HG03354 (cell line): Measurements from ENCODE around the gene AGO1.

Experiments
- ATAC-seq: cut with Tn5 transposase; IDR thresholded peaks from one replicate; pipeline ENCODE4 v1.9.1; 2021; ENCODE audit warnings: mild to moderate bottlenecking; ENCODE audit not compliant: unreplicated experiment, poor library complexity, severe bottlenecking

The AGO1 gene

DNA sequence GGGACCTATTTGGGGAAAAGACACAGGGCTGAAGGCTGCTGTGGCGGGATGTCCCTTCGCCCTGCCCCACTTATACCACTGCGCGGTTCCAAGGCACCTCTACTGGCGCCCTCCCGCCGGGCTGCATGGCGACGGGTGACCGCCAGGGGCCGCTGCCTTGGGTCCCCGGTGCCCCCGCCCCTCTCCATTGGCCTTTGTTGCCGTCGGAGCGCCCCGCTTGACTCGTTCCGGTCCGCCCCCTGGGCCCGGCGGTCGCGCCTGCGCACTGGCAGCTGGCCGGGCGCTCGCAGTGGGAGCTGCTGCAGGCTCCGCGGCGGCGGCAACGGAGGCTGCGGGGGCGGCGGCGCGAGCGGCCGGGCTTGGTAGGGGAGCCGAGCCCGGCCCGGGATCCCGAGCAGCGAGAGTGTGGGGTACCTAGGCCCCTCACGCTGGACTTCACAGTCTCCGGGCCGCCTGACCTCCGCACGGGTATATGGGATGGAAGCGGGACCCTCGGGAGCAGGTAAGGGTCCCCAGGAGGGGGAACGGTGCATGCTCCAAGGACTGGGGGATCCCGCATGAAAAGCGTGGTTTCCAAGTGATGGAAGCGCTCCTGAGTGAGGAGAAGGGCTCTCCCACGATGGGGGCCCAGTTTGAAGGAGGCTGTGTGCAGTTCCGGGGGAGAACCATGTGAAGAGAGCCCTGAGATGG is at the start of gene AGO1:
AGO1 (plus strand) TSS at position 265 of the 690 bp plus-strand sequence; CDS start at position 478, 213 bp downstream.
- ATAC-seq: peak; percentile 87

- ATAC-seq: no peak
Observed at GRCh38 chr1:35833395-35833794, 49.6 kb upstream of the AGO1 start.

DNA sequence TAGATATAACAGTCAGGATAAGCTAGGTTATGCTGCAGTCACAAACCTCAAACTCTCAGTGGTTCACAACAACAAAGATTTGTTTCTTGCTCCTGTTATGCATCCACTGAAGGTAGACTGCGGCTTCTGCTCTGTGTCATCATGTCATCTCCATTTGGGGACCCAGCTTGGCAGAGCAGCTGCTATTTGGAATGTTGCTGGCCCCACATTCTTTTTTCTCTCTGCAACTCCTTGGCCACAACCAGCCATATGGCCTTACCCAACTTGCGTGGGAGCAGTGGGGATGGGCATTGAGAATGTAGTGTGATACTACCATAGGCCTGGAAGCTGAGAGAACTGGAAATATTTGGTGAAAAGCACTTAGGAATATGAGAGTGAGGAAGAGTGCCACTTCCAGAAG is 48.8 kb upstream of the AGO1 start:
- no peak for ATAC-seq

GRCh38 chr1:35835398-35835797 is 47.6 kb upstream of the AGO1 start:
- ATAC-seq: no peak

DNA sequence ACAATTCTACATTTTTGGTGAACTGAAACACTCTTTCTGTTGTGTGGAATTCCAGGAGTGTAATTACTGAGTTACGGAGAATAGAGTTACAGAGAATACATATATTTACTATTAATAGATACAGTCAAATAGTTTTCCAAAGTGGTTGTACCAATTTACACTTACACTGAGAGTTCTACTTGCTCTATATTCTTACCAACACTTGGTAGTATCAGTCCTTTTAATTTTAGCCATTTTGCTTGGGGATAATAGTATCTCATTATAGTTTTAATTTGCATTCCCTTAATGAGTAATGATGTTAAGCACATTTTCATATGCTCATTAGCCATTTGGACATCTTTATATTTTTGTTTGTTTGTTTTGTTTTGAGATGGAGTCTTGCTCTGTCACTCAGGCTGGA is 46.3 kb upstream of the AGO1 start:
- ATAC-seq: no peak

GRCh38 chr1:35838693-35839245 is 44.2 kb upstream of the AGO1 start:
- ATAC-seq: no peak

DNA sequence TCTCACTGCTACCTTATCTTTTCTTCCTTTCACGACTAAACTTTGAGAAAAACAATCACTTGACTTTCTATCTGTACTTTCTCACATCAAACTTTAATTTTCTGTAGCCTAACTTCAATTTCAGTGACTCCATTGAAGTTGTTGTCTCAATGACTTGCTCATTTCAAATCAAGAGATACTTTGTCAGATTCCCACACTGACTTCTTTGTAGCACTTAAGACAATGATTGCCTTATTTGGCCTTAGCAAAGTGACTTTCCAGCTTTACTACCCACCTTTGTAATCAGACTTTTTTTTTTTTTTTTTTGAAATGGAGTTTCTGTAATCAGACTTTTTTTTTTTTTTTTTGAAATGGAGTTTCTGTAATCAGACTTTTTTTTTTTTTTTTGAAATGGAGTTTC is 38.2 kb upstream of the AGO1 start:
- ATAC-seq: no peak

- ATAC-seq: no peak
Observed at GRCh38 chr1:35845766-35846165, 37.2 kb upstream of the AGO1 start.

GRCh38 chr1:35847935-35848565 is 35.0 kb upstream of the AGO1 start:
- ATAC-seq: no peak

DNA sequence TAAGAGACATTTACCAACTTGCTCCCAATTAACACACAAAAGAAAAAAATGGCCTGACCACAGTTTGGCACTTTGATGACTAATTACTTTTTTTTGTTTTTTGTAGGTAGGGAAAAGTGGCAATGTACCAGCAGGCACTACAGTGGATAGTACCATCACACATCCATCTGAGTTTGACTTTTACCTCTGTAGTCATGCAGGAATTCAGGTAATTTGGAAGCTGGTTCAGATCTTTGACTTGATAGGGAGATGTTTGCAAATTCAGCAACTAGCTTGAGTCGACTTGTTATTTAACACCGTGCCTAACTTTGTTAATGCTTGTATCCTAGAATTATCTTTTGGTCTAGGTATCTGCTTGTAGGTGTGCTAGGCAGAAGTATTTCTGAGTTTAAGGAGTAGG is 33.0 kb upstream of the AGO1 start:
- ATAC-seq: no peak

GRCh38 chr1:35850716-35851115 is 32.3 kb upstream of the AGO1 start:
- ATAC-seq: no peak

GRCh38 chr1:35851132-35851869 is 31.7 kb upstream of the AGO1 start:
- no peak for ATAC-seq

- no peak for ATAC-seq
Observed at GRCh38 chr1:35852241-35852640, 30.8 kb upstream of the AGO1 start.

DNA sequence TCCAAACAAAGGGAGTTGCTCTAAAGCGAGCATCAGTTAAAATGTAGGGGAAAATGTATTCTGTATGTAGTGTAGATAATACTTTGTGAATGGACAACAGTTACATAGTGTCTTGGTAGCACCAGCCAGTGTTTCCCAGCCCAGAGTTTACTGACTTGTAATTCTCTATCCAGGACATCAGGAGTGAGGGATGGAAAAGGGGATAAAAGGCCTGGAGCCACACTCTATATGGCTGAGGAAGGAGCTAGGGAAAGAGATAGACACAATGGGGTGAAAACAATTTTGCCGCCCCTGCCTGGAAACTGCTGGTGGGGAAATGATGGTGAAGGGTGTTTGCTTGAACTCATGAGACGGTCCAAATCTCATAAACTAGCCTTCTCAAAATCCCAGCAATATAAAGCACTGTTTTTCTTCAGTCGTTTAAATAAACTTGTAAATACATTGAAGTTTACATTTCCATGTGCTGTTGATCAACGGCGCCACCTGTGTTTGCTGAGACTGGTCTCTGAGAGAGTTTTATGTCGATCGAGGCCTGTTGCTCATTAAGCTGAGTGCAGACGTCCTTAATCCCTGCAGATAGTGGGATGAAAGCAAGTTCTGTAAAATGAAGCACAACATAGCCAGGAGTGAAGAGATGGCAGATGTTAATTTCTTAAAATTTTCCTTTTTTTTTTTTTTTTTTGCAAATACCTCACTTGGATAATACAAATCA is 27.9 kb upstream of the AGO1 start:
- ATAC-seq: no peak

- ATAC-seq: no peak
Observed at GRCh38 chr1:35856964-35857363, 26.0 kb upstream of the AGO1 start.

GRCh38 chr1:35857830-35858229 is 25.2 kb upstream of the AGO1 start:
- ATAC-seq: no peak

GRCh38 chr1:35860696-35861095 is 22.3 kb upstream of the AGO1 start:
- ATAC-seq: no peak

DNA sequence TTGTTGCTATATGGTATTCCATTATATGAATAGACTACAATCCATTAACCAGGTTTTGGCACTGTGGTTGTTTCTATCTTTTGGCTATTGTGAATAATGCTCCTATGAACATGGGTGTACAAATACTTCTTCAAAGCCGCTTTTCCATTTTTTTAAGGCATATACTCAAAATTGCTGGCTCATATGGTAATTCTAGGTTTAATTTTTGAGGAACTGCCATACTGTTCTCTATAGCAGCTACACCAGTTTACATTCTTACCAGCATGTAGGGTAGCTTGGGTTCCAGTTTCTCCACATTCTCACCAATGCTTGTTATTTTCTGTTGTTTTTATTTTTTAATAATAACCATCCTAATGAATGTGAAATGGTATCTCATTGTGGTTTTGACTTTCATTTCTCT is 19.9 kb upstream of the AGO1 start:
- no peak for ATAC-seq

DNA sequence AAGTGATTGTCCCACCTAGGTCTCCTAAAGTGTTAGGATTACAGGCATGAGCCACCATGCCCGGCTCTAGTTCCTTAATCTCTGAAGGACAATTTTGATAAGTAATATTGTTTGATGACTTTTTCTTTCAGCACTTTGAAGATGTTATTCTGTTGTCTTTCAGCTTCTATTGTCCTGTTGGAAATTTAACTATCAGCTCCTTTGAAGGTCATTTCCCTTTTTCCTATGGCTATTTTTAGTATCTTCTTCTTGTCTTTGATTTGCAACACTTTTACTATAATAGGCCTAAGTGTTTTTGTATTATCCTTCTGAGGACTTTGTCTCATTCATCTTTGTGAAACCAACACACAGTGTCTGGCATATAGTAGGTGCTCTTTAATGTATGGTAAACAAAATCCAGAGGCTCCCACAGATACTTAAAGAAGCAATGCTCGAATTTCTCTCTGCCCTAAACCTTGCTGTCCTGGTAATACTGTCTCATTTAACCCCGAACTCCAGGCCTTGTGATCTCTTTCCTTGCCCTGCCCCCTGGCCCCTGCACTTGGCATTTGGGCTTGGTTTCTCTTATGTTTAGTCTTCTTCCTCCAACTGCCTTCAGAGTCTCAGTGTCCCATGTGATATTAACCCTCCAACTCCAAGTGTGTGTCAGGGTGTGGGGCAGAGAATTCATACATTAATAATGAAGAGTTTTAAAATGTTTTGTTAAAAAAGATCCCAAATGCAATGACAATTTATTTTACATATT is 19.0 kb upstream of the AGO1 start:
- ATAC-seq: no peak
